Measurements from ENCODE around the gene ODAPH.

ODAPH gene

DNA sequence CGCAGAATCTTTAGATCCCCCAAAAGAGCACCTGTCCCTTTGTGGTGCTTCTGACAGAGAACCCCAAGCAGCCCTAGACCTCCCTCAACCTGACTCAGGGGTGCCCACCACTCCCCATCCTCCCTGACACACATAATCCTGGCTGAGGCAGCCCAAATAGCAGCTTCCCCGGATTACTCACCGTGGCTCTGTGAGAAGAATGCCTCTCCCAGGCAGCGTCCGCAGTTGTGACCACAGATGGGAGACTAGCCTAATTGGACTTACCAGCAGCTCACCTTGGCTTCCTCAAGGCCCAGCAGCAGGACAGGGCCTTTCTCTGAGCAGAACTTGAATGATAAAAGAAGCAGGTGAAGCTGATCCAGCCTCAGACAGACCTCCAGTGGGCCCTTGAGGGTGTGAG is 10.3 kb upstream of the ODAPH start:
- DNase-seq, result peak; percentile 33

DNA sequence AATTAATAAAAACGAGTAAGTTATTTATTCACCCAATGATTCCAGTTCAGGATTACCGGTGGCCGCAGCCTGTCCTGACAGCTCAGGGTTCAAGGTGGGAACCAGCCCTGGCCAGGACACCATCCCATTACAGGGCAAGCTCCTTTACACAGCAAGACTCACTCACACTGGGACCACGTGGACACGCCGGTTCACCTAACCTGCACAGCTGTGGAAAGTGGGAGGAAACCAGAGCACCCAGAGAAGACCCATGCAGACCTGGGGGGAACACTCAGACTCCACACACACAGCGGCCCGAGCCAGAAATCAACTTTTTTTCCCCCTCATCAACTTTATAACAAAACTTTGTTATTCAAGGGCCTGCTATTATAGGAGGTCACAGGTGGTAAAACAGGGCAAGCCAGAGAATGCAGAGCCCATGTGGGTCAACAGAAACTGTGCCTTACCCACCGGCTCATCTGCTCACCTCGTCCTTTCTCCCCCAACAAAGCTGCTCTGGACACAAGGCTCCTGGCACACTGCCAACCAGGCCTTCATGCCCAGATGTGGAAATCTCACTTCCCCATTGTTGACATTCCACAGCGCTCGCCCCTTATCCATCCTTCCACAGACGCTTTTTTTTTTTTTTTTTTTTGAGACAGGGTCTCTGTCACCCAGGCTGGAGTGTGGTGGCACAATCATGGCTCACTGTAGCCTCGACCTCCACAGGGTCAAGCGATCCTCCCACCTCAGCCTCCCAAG is 8.0 kb upstream of the ODAPH start:
- no peak for DNase-seq

DNA sequence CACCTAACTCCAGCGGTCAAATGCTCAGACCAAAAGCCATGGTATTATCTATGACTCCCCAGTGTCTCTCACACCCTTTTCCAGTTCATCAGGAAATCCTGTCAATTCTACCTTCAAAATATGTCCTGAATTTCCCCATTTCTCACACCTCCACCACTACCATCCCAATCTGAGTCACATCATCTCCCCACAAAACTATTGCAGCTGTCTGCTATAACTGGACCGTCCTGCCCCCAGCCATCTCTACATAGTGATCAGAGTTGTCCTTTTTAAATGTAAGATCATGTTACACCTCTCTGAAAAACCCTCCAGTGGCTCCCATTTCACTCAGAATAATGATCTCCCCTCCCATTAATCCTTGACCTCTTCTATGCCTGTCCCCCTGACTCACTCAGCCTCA is 6.8 kb upstream of the ODAPH start:
- DNase-seq, result no peak

DNA sequence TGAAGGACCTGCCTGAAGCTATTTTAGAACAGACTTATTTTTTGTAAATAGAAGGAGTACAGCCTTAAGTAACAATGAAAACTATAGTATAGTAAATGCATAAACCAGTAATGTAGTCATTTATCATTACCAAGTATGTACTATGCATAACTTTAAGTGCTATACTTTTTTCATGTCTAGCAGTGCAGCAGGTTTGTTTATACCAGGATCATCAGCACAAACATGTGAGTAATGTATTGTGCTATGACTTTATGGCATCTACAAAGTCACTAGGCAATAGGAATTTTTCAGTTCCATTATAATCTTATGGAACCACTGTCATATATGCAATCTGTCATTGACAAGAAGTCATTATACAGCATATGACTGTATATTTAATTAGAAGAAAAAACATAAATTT is 3.4 kb upstream of the ODAPH start:
- DNase-seq, result no peak

DNA sequence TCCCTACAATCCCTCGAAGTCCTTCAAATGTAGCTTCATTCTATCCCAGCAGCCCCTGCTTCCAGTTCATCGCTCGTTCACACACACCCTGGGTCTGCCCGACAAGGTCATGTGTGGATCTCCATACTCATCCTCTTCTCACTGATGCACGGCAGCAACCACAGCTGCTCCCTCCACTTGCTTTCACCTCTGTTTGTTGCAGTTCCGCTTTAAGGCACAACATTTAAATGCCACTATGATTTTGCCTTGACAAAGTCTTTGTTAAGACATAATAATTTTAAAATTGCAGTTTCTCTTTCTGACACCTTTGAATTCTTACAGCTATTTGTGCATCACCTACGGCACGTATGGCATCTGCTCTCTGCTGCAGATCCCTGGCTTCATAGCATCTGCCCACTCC is 1.8 kb downstream of the ODAPH start:
- DNase-seq, result no peak

DNA sequence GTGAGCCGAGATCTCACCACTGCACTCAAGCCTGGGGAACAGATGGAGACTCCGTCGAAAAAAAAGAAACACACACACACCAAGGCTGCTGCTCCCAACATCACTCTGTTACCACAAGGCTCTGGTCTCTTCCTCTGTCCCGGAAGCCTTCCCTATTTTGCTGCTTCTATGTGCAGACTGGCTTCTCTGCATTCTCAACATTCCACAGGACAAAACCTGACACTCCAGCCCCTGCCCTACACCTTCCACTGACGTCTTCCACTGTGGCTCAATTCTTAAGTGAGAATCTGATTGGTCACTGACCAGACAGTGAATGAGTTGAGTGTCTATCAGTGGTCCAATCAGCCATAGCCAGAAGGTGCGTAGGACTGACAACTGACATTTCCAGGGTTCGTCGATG is 5.9 kb downstream of the ODAPH start:
- no peak for DNase-seq

DNA sequence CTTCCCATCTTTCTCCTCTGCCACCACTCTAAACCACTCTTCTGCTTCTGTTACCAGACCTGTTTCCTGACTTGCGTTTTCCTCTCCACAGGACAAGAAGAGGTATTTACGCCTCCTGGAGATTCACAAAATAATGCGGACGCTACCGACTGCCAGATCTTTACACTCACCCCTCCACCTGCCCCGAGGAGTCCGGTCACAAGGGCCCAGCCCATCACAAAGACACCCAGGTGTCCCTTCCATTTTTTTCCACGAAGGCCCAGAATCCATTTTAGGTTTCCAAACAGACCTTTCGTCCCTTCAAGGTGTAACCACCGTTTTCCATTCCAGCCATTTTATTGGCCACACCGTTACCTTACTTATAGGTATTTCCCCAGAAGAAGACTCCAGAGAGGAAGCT is 8.2 kb downstream of the ODAPH start:
- DNase-seq, result no peak

DNA sequence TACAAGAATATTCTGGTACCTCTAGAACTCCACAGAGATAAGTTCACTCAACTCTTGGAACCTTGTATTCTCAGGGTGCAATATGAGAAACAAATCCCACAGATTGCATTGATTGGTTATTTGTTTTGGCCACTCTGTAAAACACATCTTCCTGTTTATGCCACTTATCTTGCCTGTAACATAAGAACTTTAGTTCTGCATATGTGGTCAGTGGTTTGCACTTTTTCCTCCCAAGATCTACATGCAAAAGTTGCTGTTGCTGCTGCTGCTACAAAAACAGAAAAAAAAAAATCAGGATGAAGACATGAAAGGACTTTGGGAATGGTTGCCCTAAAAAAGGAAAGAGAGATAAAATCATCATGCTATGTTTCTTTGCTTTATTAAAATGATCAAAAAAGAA is 9.6 kb downstream of the ODAPH start:
- no peak for DNase-seq

DNA sequence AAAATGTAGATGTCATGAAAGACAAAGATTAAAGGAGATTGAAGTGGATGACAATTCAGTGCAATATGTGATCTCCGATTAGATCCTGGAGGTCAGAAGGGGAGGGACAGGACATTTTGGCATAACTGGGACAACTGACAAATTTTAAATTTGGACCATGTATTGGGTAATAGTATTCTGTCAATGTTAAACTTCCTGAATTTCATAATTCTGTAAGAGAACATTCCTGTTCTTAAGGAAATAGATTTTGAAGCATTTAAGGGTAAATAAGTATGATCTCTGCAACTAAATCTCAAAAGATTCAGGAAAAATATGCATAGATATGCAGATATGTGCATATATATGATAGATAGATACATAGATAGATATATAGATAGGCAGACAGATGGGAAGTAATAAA is 11.0 kb downstream of the ODAPH start:
- DNase-seq, result no peak

DNA sequence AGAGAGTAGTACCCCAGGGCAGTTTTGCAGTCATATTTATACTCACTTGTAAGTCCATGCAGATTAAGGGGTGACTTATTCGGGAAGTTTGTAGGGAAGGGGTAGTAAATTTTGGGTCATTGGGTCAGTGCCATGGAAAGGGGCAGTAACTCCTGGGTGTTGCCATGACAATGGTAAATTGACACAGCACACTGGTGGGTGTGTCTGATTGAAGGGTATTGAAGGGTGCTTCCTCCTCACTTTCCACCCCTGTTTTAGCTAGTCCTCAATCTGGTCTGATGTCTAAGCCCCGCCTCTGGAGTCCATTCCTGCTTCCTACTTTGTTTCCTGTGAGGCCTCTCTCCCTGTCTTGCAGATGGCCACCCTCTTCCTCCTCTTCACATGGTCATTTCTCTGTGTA is 11.9 kb downstream of the ODAPH start:
- DNase-seq, result no peak

DNA sequence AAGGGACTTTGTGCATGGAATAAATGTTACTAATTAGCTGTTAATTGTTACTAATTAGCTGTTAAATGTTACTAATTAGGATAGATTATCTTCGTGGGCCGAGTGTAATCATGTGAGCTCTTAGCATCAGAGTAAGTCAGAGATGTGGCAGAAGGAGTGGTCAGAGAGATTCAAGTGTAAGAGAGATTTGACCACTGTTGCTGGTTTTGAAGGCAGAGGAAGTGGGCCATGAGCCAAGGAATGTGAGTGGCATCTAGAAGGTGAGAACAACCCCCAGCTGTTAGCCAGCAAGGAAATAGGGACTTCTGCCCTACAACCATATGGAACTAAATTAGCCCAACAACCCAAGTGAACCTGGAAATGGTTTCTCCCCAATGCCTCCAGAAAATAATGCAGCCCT is 28.2 kb downstream of the ODAPH start:
- peak; percentile 33 for DNase-seq

DNA sequence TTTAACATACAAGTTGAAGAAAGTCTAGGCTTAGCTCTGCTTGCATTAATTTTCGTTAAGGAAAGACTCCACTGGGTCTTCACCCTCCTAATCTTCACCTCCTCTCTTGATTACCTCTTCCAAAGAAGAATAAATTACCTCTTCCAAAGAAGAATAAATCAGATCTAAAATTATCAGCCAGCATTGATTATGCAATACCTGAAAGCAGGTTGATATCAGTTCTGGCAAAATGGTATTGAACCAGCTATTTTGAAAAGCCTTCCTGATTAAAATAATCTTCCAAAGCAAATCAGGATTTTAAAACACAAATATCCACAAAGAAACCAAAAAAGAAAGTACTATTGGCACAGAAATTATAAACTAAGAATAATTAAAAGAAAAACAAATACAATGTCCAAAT is 37.5 kb downstream of the ODAPH start:
- DNase-seq, result no peak

DNA sequence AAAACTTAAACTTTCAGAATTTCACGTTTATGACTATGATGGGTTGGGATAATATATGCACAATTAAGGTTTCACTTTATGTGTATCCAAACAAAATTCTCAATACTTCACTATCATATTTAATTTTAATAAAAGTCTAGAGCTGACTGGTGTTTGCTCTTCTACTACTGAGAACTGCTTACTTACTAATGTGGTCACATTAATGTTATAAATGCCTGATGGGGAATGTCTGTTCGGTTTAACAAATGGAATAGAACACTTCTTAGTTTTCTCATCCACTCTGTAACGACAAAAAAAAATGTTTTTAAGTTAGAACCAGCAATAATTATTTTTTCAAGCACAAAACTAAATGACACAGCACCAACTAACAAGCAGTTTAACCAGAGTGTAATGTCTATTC is 40.2 kb downstream of the ODAPH start:
- no peak for DNase-seq

DNA sequence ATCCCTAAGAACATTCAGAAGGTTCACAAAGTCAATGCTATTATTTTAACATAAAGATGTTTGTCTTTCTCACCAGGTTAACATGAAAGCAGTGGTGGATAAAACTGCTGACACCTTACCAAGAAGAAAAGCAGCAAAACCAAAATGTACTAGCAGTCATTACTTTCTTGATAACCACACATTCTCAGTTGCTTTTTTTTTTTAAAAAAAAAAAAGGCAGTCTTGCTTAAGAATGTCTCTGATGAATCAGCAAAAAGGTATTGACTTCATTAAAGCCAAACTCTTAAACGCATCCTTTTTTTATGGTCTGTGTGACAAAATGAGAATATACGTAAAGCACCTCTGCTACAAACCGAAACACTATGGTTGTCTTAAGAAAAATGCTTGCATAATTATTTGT is 42.5 kb downstream of the ODAPH start:
- peak; percentile 3 for DNase-seq

DNA sequence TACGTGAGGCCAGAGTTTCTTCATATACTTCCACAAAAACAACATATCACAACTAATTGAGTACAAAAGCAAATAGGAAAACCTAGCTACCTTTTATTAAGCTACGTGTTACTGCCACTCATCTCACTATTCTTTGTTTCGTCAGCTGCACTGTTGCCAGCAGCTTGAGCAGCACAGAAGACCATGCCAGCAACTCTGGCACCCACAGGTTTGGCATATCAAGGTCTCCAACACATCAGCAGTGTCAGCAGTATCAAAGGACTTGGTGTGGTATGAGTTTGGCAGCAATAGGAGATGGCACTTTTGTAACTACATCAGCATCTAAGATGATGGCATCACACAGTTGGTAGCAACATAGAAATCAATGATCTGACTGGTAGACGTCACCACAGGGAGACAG is 43.8 kb downstream of the ODAPH start:
- no peak for DNase-seq

DNA sequence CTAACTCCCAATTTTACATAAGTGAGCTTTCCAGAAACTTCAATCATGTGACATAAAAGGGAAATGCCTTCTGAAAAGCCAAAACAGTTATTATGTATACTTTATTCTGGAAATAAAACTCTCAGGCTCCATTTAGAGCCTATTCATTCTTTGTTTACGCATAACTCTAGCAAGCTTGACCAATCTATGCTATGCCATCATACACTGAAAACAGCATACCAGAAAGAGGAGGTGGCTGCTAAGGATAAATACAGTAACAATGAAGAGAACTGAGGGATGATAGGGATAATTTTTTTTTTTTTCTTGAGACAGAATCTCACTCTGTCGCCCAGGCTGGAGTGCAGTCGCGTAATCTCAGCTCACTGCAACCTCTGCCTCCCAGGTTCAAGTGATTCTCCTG is 50.1 kb downstream of the ODAPH start:
- DNase-seq, result no peak

DNA sequence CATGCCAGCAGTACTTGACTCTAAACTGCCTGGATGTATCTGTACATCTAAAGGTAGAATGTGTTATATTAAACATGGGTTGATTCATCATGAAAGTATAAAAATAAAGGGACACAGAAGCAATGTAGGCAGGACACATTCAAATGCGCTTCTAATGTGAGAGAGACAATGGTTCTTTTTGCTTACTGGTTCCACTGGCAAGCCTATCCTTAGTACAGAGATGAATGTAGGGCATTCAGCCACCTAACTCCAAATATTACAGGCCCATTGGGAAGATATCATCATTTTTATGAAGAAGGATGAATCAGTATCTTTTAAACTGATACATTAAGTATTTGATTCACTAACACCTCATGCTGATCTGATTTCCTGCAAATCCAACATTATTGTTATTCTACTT is 56.4 kb downstream of the ODAPH start:
- DNase-seq, result no peak

All from NCI-H226 (cell line).